GM10266 (cell line): ENCODE measurements around the gene PADI2.

Experiments used
- DNase-seq: peaks from one replicate; pipeline ENCODE4 v3.0.0; 2012; ENCODE audit errors: extremely low spot score
- TF ChIP-seq, protein P1 (sequence below): IDR thresholded peaks from 2 replicates; pipeline ENCODE4 v1.5.1; 2012; ENCODE audit warnings: mild to moderate bottlenecking, low read depth; ENCODE audit not compliant: control insufficient read depth, insufficient read depth; ENCODE audit errors: missing control alignments

PADI2 gene

GRCh38 chr1:17023102-17023501 lies 96.1 kb downstream of the PADI2 start:
- no peak for DNase-seq
- TF ChIP-seq, protein P1, sequence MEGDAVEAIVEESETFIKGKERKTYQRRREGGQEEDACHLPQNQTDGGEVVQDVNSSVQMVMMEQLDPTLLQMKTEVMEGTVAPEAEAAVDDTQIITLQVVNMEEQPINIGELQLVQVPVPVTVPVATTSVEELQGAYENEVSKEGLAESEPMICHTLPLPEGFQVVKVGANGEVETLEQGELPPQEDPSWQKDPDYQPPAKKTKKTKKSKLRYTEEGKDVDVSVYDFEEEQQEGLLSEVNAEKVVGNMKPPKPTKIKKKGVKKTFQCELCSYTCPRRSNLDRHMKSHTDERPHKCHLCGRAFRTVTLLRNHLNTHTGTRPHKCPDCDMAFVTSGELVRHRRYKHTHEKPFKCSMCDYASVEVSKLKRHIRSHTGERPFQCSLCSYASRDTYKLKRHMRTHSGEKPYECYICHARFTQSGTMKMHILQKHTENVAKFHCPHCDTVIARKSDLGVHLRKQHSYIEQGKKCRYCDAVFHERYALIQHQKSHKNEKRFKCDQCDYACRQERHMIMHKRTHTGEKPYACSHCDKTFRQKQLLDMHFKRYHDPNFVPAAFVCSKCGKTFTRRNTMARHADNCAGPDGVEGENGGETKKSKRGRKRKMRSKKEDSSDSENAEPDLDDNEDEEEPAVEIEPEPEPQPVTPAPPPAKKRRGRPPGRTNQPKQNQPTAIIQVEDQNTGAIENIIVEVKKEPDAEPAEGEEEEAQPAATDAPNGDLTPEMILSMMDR: no peak

- TF ChIP-seq, protein P1: no peak
- no peak for DNase-seq
Observed at GRCh38 chr1:17021896-17022295, 97.4 kb downstream of the PADI2 start.

GRCh38 chr1:17020502-17020901 lies 98.7 kb downstream of the PADI2 start:
- no peak for DNase-seq
- TF ChIP-seq, protein P1: no peak

GRCh38 chr1:17018849-17019248 lies 100.4 kb downstream of the PADI2 start:
- TF ChIP-seq, protein P1: no peak
- no peak for DNase-seq

- DNase-seq: no peak
- TF ChIP-seq, protein P1: no peak
Observed at GRCh38 chr1:17017435-17017834, 101.8 kb downstream of the PADI2 start.
